ENCODE data around the gene AKIRIN2. TPM values are rescaled to one million over a fixed set of nuclear protein-coding genes. Genes with fewer than 3 reads are reported as not detected.
A peak's percentile ranks its signal among the peaks of the same experiment; 100 is the strongest.

AKIRIN2 gene
- 67.4 and 71.9 TPM in 2 replicates for total RNA-seq
- long read RNA-seq, transcript AKIRIN2-201 (5 exons, 1,662 nt), result major isoform, 13 of 20 reads
- long read RNA-seq, partial matches to known transcripts, result 3 of 20 reads
- long read RNA-seq, other reads (novel, unspliced or antisense), result 4 of 20 reads

DNA sequence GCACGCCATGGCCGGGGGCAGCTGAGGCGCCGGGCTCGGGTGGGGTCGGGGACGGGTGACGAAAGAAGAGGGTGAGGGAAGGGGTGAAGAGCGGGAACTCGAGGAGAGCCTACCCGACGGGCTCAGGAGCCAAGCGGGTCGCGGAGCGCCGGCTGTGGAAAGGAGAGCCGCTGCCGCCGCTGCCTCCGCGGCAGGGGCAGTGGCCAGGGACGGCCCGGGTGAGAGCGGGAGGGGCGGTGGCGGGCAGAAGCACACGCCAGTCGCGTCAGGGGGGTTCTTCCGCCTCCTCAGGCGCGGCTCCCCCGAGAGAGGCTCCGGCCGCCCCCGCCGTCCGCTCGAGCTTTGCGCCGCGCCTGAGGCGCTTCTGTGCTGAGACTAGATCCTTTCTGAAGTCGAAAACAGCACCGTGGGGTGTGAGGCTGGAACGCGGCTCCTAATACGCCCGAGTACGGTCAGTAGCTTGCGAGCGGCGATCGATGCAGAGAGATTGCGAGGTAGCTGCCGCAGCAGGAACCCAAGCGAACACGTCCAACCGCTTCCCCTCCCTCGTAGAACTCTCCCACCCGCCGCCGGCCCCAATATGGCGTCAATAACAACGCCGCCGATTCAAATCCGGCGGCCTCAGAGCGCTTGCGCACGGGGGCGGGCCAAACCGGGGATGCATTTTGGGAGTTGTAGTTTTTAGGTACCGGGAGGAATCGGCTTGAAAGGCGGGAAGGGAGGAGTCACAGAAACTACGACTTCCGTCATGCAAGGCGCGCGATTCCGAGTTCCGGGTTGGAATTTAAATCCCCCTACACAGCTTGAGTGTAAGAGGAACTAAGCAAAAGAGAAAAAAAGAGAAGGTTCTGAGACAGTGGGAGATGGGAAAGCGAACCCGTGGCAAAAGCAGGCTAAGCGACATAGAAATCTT is at the start of gene AKIRIN2:
Gene AKIRIN2, minus strand, starts transcription at position 558 of the 913 bp plus-strand sequence. Its CDS starts 549 bp downstream, at position 9.
- no peaks in the 10 kb centered on the region for H3K36me3 Mint-ChIP-seq (ENCODE audit: low read depth)
- H3K27ac Mint-ChIP-seq (ENCODE audit: unreplicated experiment), result peak within 1 kb of the TSS; percentile 95
- peaks cover 36% of the 10 kb centered on the region for H3K4me1 Mint-ChIP-seq
- H3K4me3 Mint-ChIP-seq, result peak within 1 kb of the TSS; percentile 97
- TF ChIP-seq, protein P1, sequence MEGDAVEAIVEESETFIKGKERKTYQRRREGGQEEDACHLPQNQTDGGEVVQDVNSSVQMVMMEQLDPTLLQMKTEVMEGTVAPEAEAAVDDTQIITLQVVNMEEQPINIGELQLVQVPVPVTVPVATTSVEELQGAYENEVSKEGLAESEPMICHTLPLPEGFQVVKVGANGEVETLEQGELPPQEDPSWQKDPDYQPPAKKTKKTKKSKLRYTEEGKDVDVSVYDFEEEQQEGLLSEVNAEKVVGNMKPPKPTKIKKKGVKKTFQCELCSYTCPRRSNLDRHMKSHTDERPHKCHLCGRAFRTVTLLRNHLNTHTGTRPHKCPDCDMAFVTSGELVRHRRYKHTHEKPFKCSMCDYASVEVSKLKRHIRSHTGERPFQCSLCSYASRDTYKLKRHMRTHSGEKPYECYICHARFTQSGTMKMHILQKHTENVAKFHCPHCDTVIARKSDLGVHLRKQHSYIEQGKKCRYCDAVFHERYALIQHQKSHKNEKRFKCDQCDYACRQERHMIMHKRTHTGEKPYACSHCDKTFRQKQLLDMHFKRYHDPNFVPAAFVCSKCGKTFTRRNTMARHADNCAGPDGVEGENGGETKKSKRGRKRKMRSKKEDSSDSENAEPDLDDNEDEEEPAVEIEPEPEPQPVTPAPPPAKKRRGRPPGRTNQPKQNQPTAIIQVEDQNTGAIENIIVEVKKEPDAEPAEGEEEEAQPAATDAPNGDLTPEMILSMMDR (conservative IDR thresholded peaks at IDR 0.05), result no peak
- peak; percentile 91 for DNase-seq (ENCODE audit: low read depth, low spot score)
- H3K27me3 Mint-ChIP-seq (ENCODE audit: low read depth), result no peaks in the 10 kb centered on the region
- H3K9me3 Mint-ChIP-seq, result no peaks in the 10 kb centered on the region

DNA sequence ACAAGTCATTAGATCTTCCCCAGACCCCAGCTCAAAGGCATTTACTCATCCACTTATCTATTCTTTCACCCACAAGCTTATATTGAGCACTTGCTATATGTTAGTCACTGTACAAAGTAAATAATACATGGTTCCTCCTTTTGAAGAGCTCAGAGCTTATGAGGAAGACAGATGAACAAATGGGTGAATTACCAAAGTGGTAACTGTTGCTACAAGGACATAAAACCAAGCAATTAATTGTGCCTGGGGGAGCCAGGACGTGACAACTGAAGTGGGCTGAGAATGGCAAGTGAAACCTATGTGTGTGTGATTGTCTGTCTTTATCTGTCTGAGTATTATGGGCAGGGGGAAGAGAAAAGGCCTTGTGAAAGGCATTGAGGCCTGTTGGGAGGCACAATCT is 45.6 kb upstream of the AKIRIN2 start:
- TF ChIP-seq, protein P1 (conservative IDR thresholded peaks at IDR 0.05), result no peak
- no peaks in the 10 kb centered on the region for H3K36me3 Mint-ChIP-seq (ENCODE audit: low read depth)
- peaks cover 4% of the 10 kb centered on the region for H3K4me1 Mint-ChIP-seq
- no peak overlapping the region for H3K27ac Mint-ChIP-seq (ENCODE audit: unreplicated experiment)
- no peak overlapping the region for H3K4me3 Mint-ChIP-seq
- no peaks in the 10 kb centered on the region for H3K9me3 Mint-ChIP-seq
- peaks cover 2% of the 10 kb centered on the region for H3K27me3 Mint-ChIP-seq (ENCODE audit: low read depth)
- no peak for DNase-seq (ENCODE audit: low read depth, low spot score)

DNA sequence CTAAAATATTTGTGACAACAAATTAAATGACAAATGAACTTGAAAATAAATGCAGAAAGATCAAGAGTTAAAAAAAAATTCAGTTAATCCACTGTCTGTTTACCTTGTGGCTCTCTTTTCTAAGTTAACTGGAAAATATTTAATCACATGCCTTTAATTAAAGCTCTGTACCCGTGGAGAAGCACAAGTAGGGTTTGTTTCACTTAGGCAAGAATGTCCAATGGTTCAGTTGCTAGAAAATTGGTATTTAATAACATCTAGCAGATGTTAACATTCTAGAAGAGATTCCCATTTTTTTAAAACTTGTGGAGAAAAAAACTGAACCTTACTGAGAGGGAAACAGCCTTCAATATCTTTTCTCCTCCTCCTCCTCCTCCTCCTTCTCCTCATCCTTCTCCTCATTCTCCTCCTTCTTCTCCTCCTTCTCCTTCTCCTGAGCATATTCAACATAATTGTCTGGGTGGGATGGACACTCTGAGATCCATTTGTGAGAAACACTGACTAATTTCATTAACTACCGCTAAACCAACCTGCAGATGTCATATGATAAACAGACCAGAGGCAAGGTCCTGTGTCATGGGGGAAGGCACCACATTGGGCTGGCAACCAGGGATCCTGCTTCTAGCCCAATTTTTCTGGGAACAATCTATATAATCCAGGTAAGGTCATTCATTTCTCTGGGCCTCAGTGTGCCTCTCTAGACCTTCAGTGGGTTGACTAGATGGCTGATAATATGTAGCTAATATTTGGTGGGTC is 44.1 kb upstream of the AKIRIN2 start:
- Mint-ChIP-seq H3K4me3 (no peak overlapping the region), H3K27me3 (ENCODE audit: low read depth) (peaks cover 2% of the 10 kb centered on the region), H3K27ac (ENCODE audit: unreplicated experiment) (no peak overlapping the region), H3K9me3 (no peaks in the 10 kb centered on the region), H3K36me3 (ENCODE audit: low read depth) (no peaks in the 10 kb centered on the region), H3K4me1 (peaks cover 4% of the 10 kb centered on the region)
- no peak for DNase-seq (ENCODE audit: low read depth, low spot score)
- TF ChIP-seq, protein P1 (conservative IDR thresholded peaks at IDR 0.05), result no peak

DNA sequence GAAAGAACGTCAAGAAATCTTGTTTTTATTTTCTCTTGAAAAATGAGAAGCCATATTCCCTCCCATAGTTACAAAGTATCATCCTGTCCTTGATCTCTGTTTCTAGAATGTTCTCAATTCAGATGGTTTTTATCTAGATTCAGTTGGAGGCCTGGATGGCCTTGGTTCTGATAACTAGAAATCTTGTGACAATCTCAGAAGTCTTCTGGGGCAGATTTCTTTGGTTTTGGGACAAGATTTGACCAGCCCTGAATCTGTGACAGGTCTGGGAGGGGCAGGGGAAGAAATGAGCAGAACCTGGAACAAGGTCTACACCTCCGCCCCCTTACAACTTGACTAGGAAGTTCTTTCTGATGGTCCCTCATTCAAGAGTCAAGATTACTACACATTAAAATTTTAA is 41.4 kb upstream of the AKIRIN2 start:
- peaks cover 2% of the 10 kb centered on the region for H3K27me3 Mint-ChIP-seq (ENCODE audit: low read depth)
- DNase-seq (ENCODE audit: low read depth, low spot score), result no peak
- no peak overlapping the region for H3K4me3 Mint-ChIP-seq
- H3K36me3 Mint-ChIP-seq (ENCODE audit: low read depth), result no peaks in the 10 kb centered on the region
- peaks cover 4% of the 10 kb centered on the region for H3K4me1 Mint-ChIP-seq
- peak overlapping the region; percentile 48 for H3K27ac Mint-ChIP-seq (ENCODE audit: unreplicated experiment)
- H3K9me3 Mint-ChIP-seq, result no peaks in the 10 kb centered on the region
- TF ChIP-seq, protein P1 (conservative IDR thresholded peaks at IDR 0.05), result no peak

DNA sequence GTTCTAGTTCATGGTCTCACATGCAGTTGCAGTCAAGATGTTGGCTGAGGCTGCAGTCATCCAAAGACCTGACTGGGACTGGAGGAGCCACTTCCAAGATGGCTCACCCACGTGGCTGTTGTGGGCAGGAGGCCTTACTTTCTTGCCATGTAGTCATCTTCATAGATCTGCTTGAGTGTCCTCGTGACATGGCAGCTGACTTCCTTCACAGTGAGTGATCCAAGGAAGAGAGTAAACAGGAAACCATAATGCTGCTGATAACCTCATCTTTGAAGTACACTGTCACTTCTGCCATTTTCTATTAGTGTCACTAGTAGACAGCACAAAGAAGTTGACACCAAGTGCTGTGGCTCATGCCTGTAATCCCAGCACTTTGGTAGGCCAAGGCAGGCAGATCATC is 40.1 kb upstream of the AKIRIN2 start:
- peaks cover 2% of the 10 kb centered on the region for H3K27me3 Mint-ChIP-seq (ENCODE audit: low read depth)
- no peaks in the 10 kb centered on the region for H3K9me3 Mint-ChIP-seq
- H3K4me1 Mint-ChIP-seq, result peaks cover 4% of the 10 kb centered on the region
- no peaks in the 10 kb centered on the region for H3K36me3 Mint-ChIP-seq (ENCODE audit: low read depth)
- no peak overlapping the region for H3K27ac Mint-ChIP-seq (ENCODE audit: unreplicated experiment)
- no peak for DNase-seq (ENCODE audit: low read depth, low spot score)
- H3K4me3 Mint-ChIP-seq, result no peak overlapping the region
- TF ChIP-seq, protein P1 (conservative IDR thresholded peaks at IDR 0.05), result no peak
